ENCODE results near the gene MATN1.

- TF ChIP-seq CTCF (conservative IDR thresholded peaks at IDR 0.05; ENCODE audit: low read length) = no peak
- no peak for TF ChIP-seq EZH2phosphoT487 (IDR thresholded peaks at IDR 0.05; ENCODE audit: borderline replicate concordance, low read depth, low read length)
Measured at GRCh38 chr1:30673395-30673794, 50.0 kb downstream of the MATN1 start.

Data from OCI-LY7 (cell line).